HG03108 (cell line): ENCODE measurements around the gene NKX2-2.

Experiments
- ATAC-seq: cut with Tn5 transposase; IDR thresholded peaks from one replicate; pipeline ENCODE4 v1.9.1; 2021; ENCODE audit warnings: moderate library complexity; ENCODE audit not compliant: unreplicated experiment

The NKX2-2 gene

GRCh38 chr20:21513881-21514540 lies at the start of gene NKX2-2:
Gene NKX2-2, minus strand, starts transcription at chr20:21514064. Its CDS starts 395 bp downstream, at chr20:21513669.
- ATAC-seq = no peak

- ATAC-seq = no peak
Measured at GRCh38 chr20:21562656-21563055, 48.8 kb upstream of the NKX2-2 start.

- ATAC-seq = no peak
Measured at GRCh38 chr20:21559305-21559704, 45.4 kb upstream of the NKX2-2 start.

- ATAC-seq = no peak
Measured at GRCh38 chr20:21557241-21558020, 43.6 kb upstream of the NKX2-2 start.

- no peak for ATAC-seq
Measured at GRCh38 chr20:21556398-21556797, 42.5 kb upstream of the NKX2-2 start.

- ATAC-seq = no peak
Measured at GRCh38 chr20:21555470-21556120, 41.7 kb upstream of the NKX2-2 start.

GRCh38 chr20:21554985-21555384 lies 41.1 kb upstream of the NKX2-2 start:
- no peak for ATAC-seq

- ATAC-seq = no peak
Measured at GRCh38 chr20:21554376-21554890, 40.6 kb upstream of the NKX2-2 start.

- ATAC-seq = no peak
Measured at GRCh38 chr20:21550587-21550986, 36.7 kb upstream of the NKX2-2 start.

GRCh38 chr20:21548390-21549035 lies 34.6 kb upstream of the NKX2-2 start:
- ATAC-seq = peak; percentile 69

GRCh38 chr20:21546355-21546754 lies 32.5 kb upstream of the NKX2-2 start:
- ATAC-seq = no peak

GRCh38 chr20:21539512-21539911 lies 25.6 kb upstream of the NKX2-2 start:
- ATAC-seq = no peak

GRCh38 chr20:21534886-21535285 lies 21.0 kb upstream of the NKX2-2 start:
- ATAC-seq = no peak

GRCh38 chr20:21534453-21534852 lies 20.6 kb upstream of the NKX2-2 start:
- no peak for ATAC-seq

- ATAC-seq = no peak
Measured at GRCh38 chr20:21529863-21530262, 16.0 kb upstream of the NKX2-2 start.

GRCh38 chr20:21528870-21529269 lies 15.0 kb upstream of the NKX2-2 start:
- ATAC-seq = no peak

- ATAC-seq = no peak
Measured at GRCh38 chr20:21527908-21528307, 14.0 kb upstream of the NKX2-2 start.

- ATAC-seq = no peak
Measured at GRCh38 chr20:21526776-21527175, 12.9 kb upstream of the NKX2-2 start.

- no peak for ATAC-seq
Measured at GRCh38 chr20:21523895-21524294, 10.0 kb upstream of the NKX2-2 start.

GRCh38 chr20:21523281-21523868 lies 9.5 kb upstream of the NKX2-2 start:
- ATAC-seq = no peak
